Glutamatergic neuron (in vitro differentiated cells): ENCODE measurements around the gene FOXL3. TPM values are rescaled to one million over a fixed set of nuclear protein-coding genes. Genes with fewer than 3 reads are reported as not detected.
"Not testable (repeated sequence)": the region's sequence is repeated elsewhere in the genome, so short reads cannot be mapped to it uniquely, and the experiment has no call there.

Source experiments
- DNase-seq: peaks from one replicate; pipeline ENCODE4 v3.0.0; 2022
- H3K27ac Mint-ChIP-seq: one replicate; pipeline ENCODE4 v1.8.0; 2020; ENCODE audit warnings: mild to moderate bottlenecking, mixed read lengths, inconsistent platforms; ENCODE audit not compliant: unreplicated experiment
- H3K27me3 Mint-ChIP-seq: one replicate; pipeline ENCODE4 v1.8.0; 2020; ENCODE audit warnings: mild to moderate bottlenecking, moderate library complexity, mixed read lengths, inconsistent platforms; ENCODE audit not compliant: unreplicated experiment
- H3K36me3 Mint-ChIP-seq: one replicate; pipeline ENCODE4 v1.8.0; 2020; ENCODE audit warnings: mild to moderate bottlenecking, mixed read lengths, inconsistent platforms; ENCODE audit not compliant: unreplicated experiment
- H3K4me1 Mint-ChIP-seq: one replicate; pipeline ENCODE4 v1.8.0; 2020; ENCODE audit warnings: mild to moderate bottlenecking, low read depth, mixed read lengths, inconsistent platforms; ENCODE audit not compliant: unreplicated experiment
- H3K4me3 Mint-ChIP-seq: one replicate; pipeline ENCODE4 v1.8.0; 2020; ENCODE audit warnings: mild to moderate bottlenecking, mixed read lengths, inconsistent platforms; ENCODE audit not compliant: unreplicated experiment
- H3K9me3 Mint-ChIP-seq: one replicate; pipeline ENCODE4 v1.8.0; 2020; ENCODE audit warnings: mild to moderate bottlenecking, moderate library complexity, mixed read lengths, inconsistent platforms; ENCODE audit not compliant: unreplicated experiment
- CTCF ChIP-seq: fragments of 200-600 bp; sonication (generic); IDR thresholded peaks from one replicate; pipeline ENCODE4 v1.5.0; 2021; ENCODE audit not compliant: partially characterized antibody, unreplicated experiment
- long read RNA-seq: library from polyadenylated mRNA; unstranded; transcript quantifications from one replicate; pipeline ENCODE4 v2.0.0, GENCODE V29; 2020; ENCODE audit not compliant: unreplicated experiment
- total RNA-seq: library from RNA; stranded (reverse); fragmentation: NEBNext Ultra II Directional; extraction: Animal tissue kit (Norgen Biotek cat#: 25700); gene quantifications from one replicate; pipeline ENCODE4 v1.2.1, GENCODE V29; 2021; ENCODE audit not compliant: unreplicated experiment

Gene FOXL3
- not detected for total RNA-seq
- long read RNA-seq, result 0 reads

- Mint-ChIP-seq H3K4me1 (no peaks in the 10 kb centered on the region), H3K4me3 (no peak within 1 kb of the TSS), H3K27ac (no peak within 1 kb of the TSS), H3K27me3 (peaks cover 21% of the 10 kb centered on the region), H3K36me3 (no peaks in the 10 kb centered on the region), H3K9me3 (peaks cover 8% of the 10 kb centered on the region)
- no peak for DNase-seq
- no peak for TF ChIP-seq CTCF
These were observed at the start of gene FOXL3 for GRCh38 chr7:289756-290553. Gene FOXL3, plus strand, starts transcription at chr7:290170. Its CDS starts 0 bp downstream, at chr7:290170.

GRCh38 chr7:240887-241421 is 49.0 kb upstream of the FOXL3 start:
- Mint-ChIP-seq H3K27ac (peak overlapping the region; percentile 90), H3K36me3 (peaks cover 10% of the 10 kb centered on the region), H3K9me3 (peaks cover 17% of the 10 kb centered on the region), H3K4me1 (peaks cover 11% of the 10 kb centered on the region), H3K27me3 (peaks cover 7% of the 10 kb centered on the region), H3K4me3 (peak overlapping the region; percentile 51)
- DNase-seq, result peak; percentile 63
- no peak for TF ChIP-seq CTCF

DNA sequence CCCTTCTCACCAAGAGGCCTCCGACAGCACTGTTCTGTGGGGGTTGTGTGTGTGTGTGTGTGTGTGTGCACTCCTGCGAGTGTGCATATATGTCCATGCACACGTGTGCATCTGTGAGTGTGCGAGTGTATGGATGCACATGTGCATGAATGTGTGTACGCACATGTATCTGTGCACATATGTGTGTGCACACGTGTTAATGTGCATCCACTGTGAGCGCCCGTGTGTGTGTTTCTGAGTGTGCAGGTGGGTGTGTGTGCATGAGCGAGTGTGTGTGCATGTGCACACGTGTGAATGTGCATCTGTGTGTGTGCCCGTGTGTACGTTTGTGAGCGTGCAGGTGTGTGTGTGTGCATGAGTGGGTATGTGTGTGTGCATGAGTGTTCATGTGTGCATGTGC is 48.5 kb upstream of the FOXL3 start:
- TF ChIP-seq CTCF, result no peak
- no peak for DNase-seq
- Mint-ChIP-seq H3K27ac (peak overlapping the region; percentile 90), H3K9me3 (peaks cover 16% of the 10 kb centered on the region), H3K4me1 (peaks cover 14% of the 10 kb centered on the region), H3K4me3 (peak overlapping the region; percentile 51), H3K36me3 (peaks cover 10% of the 10 kb centered on the region), H3K27me3 (peaks cover 7% of the 10 kb centered on the region)

DNA sequence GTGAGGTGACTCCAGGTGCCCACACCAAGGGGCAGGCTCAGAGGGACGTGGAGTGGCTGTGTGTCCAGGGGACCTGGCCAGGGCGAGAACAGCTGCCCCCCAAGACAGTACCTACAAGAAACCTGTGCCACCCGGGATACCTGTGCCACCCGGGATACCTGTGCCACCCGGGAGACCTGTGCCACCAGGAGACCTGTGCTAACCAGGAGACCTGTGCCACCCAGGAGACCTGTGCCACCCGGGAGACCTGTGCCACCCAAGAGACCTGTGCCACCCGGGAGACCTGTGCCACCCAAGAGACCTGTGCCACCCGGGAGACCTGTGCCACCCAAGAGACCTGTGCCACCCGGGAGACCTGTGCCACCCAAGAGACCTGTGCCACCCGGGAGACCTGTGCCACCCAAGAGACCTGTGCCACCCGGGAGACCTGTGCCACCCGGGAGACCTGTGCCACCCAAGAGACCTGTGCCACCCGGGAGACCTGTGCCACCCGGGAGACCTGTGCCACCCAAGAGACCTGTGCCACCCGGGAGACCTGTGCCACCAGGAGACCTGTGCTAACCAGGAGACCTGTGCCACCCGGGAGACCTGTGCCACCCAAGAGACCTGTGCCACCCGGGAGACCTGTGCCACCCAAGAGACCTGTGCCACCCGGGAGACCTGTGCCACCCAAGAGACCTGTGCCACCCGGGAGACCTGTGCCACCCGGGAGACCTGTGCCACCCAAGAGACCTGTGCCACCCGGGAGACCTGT is 47.0 kb upstream of the FOXL3 start:
- Mint-ChIP-seq H3K9me3 (peaks cover 14% of the 10 kb centered on the region), H3K36me3 (peaks cover 10% of the 10 kb centered on the region), H3K4me1 (peaks cover 17% of the 10 kb centered on the region)
- H3K27ac Mint-ChIP-seq, DNase-seq, H3K27me3 Mint-ChIP-seq, H3K4me3 Mint-ChIP-seq: not testable (repeated sequence)

DNA sequence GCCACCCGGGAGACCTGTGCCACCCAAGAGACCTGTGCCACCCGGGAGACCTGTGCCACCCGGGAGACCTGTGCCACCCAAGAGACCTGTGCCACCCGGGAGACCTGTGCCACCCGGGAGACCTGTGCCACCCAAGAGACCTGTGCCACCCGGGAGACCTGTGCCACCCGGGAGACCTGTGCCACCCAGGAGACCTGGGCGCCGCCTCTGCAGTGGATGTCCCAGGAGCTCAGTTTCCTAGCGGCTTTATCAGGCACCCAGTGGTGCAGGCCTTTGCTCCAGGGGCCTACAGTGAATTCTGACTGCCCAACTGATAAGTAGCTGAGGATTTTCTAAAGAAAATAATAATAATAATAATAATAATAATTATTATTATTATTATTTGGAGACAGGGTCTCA is 46.4 kb upstream of the FOXL3 start:
- Mint-ChIP-seq H3K4me1 (peaks cover 17% of the 10 kb centered on the region), H3K36me3 (peaks cover 10% of the 10 kb centered on the region), H3K9me3 (peaks cover 14% of the 10 kb centered on the region)
- not testable (repeated sequence) for H3K27me3 Mint-ChIP-seq, DNase-seq, H3K27ac Mint-ChIP-seq, H3K4me3 Mint-ChIP-seq
